Head of caudate nucleus (tissue), 42 donors: ENCODE results near the gene TMBIM1.

Experiments used
- DNase-seq, 42 donors: peaks; one replicate each; pipeline versions ENCODE4 v3.0.0 to v3.0.0-alpha.2; 2020 to 2021; ENCODE audit warnings: mixed read lengths in 7 of 42
- intact Hi-C: fragments of 100-400 bp; cut with DNase I; formaldehyde crosslinking; loops from one replicate; pipeline ENCODE4 v1.15.0; 2022

TMBIM1 gene

GRCh38 chr2:218244665-218245064 is 47.6 kb downstream of the TMBIM1 start:
- intact Hi-C loops = no loop called here
- DNase-seq = no peak

GRCh38 chr2:218244204-218244603 is 48.1 kb downstream of the TMBIM1 start:
- no peak for DNase-seq
- intact Hi-C loops = no loop called here

GRCh38 chr2:218238887-218239286 is 53.4 kb downstream of the TMBIM1 start:
- DNase-seq = no peak
- intact Hi-C loops = no loop called here

- intact Hi-C loops = no loop called here
- no peak for DNase-seq
Observed at GRCh38 chr2:218236829-218237228, 55.5 kb downstream of the TMBIM1 start.

GRCh38 chr2:218235017-218235416 is 57.3 kb downstream of the TMBIM1 start:
- intact Hi-C loops = no loop called here
- no peak for DNase-seq

- DNase-seq = no peak
- intact Hi-C loops = no loop called here
Observed at GRCh38 chr2:218234521-218234920, 57.8 kb downstream of the TMBIM1 start.

GRCh38 chr2:218233543-218233942 is 58.8 kb downstream of the TMBIM1 start:
- no peak for DNase-seq
- intact Hi-C loops = no loop called here

- DNase-seq = no peak
- intact Hi-C loops = no loop called here
Observed at GRCh38 chr2:218230882-218231281, 61.4 kb downstream of the TMBIM1 start.

GRCh38 chr2:218229851-218230250 is 62.5 kb downstream of the TMBIM1 start:
- intact Hi-C loops = no loop called here
- no peak for DNase-seq

GRCh38 chr2:218229239-218229638 is 63.1 kb downstream of the TMBIM1 start:
- intact Hi-C loops = no loop called here
- DNase-seq = peak in 5 of 42 donors; percentile 13 to 45 (median 42)

- intact Hi-C loops = no loop called here
- peak in 1 of 42 donors; percentile 38 for DNase-seq
Observed at GRCh38 chr2:218228366-218229090, 63.8 kb downstream of the TMBIM1 start.

- intact Hi-C loops = no loop called here
- no peak for DNase-seq
Observed at GRCh38 chr2:218226903-218227302, 65.4 kb downstream of the TMBIM1 start.
